ENCODE measurements around the gene FGF23.

Gene FGF23

GRCh38 chr12:4401117-4401516, 21.6 kb upstream of the FGF23 start:
- no peak for TF ChIP-seq POLR2A (IDR thresholded peaks at IDR 0.05; ENCODE audit: low read length)
- TF ChIP-seq GATA1 (IDR thresholded peaks at IDR 0.05; ENCODE audit: low read depth, low read length): no peak
- DNase-seq: no peak

- no peak for TF ChIP-seq GATA1 (IDR thresholded peaks at IDR 0.05; ENCODE audit: low read depth, low read length)
- no peak for TF ChIP-seq POLR2A (IDR thresholded peaks at IDR 0.05; ENCODE audit: low read length)
These were observed 16.3 kb upstream of the FGF23 start for GRCh38 chr12:4395818-4396217.

GRCh38 chr12:4393211-4393610, 13.7 kb upstream of the FGF23 start:
- no peak for TF ChIP-seq GATA1 (IDR thresholded peaks at IDR 0.05; ENCODE audit: low read depth, low read length)
- TF ChIP-seq POLR2A (IDR thresholded peaks at IDR 0.05; ENCODE audit: low read length): no peak
- no peak for DNase-seq

More at GRCh38 chr12:4395818-4396217, 16.3 kb upstream of the FGF23 start:
- no peak for DNase-seq

- TF ChIP-seq POLR2A (IDR thresholded peaks at IDR 0.05; ENCODE audit: low read length): no peak
- TF ChIP-seq GATA1 (IDR thresholded peaks at IDR 0.05; ENCODE audit: low read depth, low read length): no peak
- no peak for DNase-seq
These were observed 12.8 kb upstream of the FGF23 start for GRCh38 chr12:4392223-4392742.

GRCh38 chr12:4388662-4389061, 9.2 kb upstream of the FGF23 start:
- TF ChIP-seq GATA1 (IDR thresholded peaks at IDR 0.05; ENCODE audit: low read depth, low read length): no peak
- no peak for TF ChIP-seq POLR2A (IDR thresholded peaks at IDR 0.05; ENCODE audit: low read length)
- DNase-seq: peak in 1 of 2 experiments; percentile 19

- no peak for DNase-seq
- no peak for TF ChIP-seq POLR2A (IDR thresholded peaks at IDR 0.05; ENCODE audit: low read length)
- TF ChIP-seq GATA1 (IDR thresholded peaks at IDR 0.05; ENCODE audit: low read depth, low read length): no peak
These were observed 8.5 kb upstream of the FGF23 start for GRCh38 chr12:4388032-4388431.

- DNase-seq: no peak
- TF ChIP-seq POLR2A (IDR thresholded peaks at IDR 0.05; ENCODE audit: low read length): no peak
- no peak for TF ChIP-seq GATA1 (IDR thresholded peaks at IDR 0.05; ENCODE audit: low read depth, low read length)
These were observed 8.1 kb upstream of the FGF23 start for GRCh38 chr12:4387607-4388006.

GRCh38 chr12:4386801-4387200, 7.3 kb upstream of the FGF23 start:
- DNase-seq: no peak
- TF ChIP-seq POLR2A (IDR thresholded peaks at IDR 0.05; ENCODE audit: low read length): no peak
- no peak for TF ChIP-seq GATA1 (IDR thresholded peaks at IDR 0.05; ENCODE audit: low read depth, low read length)

- peak; percentile 2 to 5 for DNase-seq
- no peak for TF ChIP-seq POLR2A (IDR thresholded peaks at IDR 0.05; ENCODE audit: low read length)
- no peak for TF ChIP-seq GATA1 (IDR thresholded peaks at IDR 0.05; ENCODE audit: low read depth, low read length)
These were observed 3.9 kb upstream of the FGF23 start for GRCh38 chr12:4383304-4383865.

- no peak for TF ChIP-seq POLR2A (IDR thresholded peaks at IDR 0.05; ENCODE audit: low read length)
- no peak for TF ChIP-seq GATA1 (IDR thresholded peaks at IDR 0.05; ENCODE audit: low read depth, low read length)
- no peak for DNase-seq
These were observed 820 bp upstream of the FGF23 start for GRCh38 chr12:4380332-4380731.

- no peak for DNase-seq
- TF ChIP-seq POLR2A (IDR thresholded peaks at IDR 0.05; ENCODE audit: low read length) (no peak), GATA1 (IDR thresholded peaks at IDR 0.05; ENCODE audit: low read depth, low read length) (no peak)
These were observed 740 bp downstream of the FGF23 start for GRCh38 chr12:4378772-4379171.

- DNase-seq: no peak
- TF ChIP-seq POLR2A (IDR thresholded peaks at IDR 0.05; ENCODE audit: low read length) (no peak), GATA1 (IDR thresholded peaks at IDR 0.05; ENCODE audit: low read depth, low read length) (no peak)
These were observed 4.1 kb downstream of the FGF23 start for GRCh38 chr12:4375449-4375848.

GRCh38 chr12:4372653-4373052, 6.9 kb downstream of the FGF23 start:
- DNase-seq: no peak
- TF ChIP-seq GATA1 (IDR thresholded peaks at IDR 0.05; ENCODE audit: low read depth, low read length): no peak
- no peak for TF ChIP-seq POLR2A (IDR thresholded peaks at IDR 0.05; ENCODE audit: low read length)

GRCh38 chr12:4370265-4370664, 9.2 kb downstream of the FGF23 start:
- DNase-seq: no peak
- no peak for TF ChIP-seq GATA1 (IDR thresholded peaks at IDR 0.05; ENCODE audit: low read depth, low read length)
- TF ChIP-seq POLR2A (IDR thresholded peaks at IDR 0.05; ENCODE audit: low read length): no peak

GRCh38 chr12:4369548-4369947, 10.0 kb downstream of the FGF23 start:
- no peak for TF ChIP-seq GATA1 (IDR thresholded peaks at IDR 0.05; ENCODE audit: low read depth, low read length)
- TF ChIP-seq POLR2A (IDR thresholded peaks at IDR 0.05; ENCODE audit: low read length): no peak

More at GRCh38 chr12:4369548-4369947, 10.0 kb downstream of the FGF23 start:
- DNase-seq: no peak

Data from erythroblast (primary cell).